ENCODE results near the gene SSX5. TPM values are rescaled to one million over a fixed set of nuclear protein-coding genes. Genes with fewer than 3 reads are reported as not detected.
"Not testable (repeated sequence)": the region's sequence is repeated elsewhere in the genome, so short reads cannot be mapped to it uniquely, and the experiment has no call there.

Gene SSX5, protein sequence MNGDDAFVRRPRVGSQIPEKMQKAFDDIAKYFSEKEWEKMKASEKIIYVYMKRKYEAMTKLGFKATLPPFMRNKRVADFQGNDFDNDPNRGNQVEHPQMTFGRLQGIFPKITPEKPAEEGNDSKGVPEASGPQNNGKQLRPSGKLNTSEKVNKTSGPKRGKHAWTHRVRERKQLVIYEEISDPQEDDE
- 0.26 TPM in 1 of 2 replicates, not detected in the other for total RNA-seq (2014; rRNA removed; shearing (Covaris generic); ENCODE audit: low replicate concordance)

DNA sequence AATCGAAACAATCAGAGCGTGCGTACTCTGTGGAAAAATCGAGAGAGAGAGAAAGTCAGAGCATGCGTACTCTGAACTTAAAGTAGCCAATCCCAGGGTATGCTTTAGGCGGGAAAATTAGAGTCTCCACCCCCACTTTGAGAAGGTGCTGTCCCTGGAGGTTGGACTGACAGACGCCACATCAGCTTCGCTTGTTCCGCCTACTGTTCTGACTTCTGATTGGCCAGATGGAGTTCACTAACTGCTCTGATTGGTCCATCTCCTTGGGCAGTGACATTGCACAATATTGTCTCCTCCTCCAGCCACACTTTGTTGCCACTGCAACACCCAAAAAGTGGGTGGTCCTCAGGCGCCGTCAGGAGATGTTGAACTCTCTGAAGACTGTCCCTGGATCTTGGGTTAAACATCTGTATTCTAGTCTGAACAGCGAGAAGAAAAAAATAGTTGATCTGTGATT is at the start of gene SSX5:
Gene SSX5 (minus strand): TSS at position 51 of the 457 bp plus-strand sequence. CDS start 1,437 bp downstream, outside the sequence.
- DNase-seq (ENCODE audit: low read depth): no peak
- in situ Hi-C loops (cut with HindIII; ENCODE audit: low pct_unique_long_range_greater_than_20kb, low sequenced_read_pairs): no loop called here

DNA sequence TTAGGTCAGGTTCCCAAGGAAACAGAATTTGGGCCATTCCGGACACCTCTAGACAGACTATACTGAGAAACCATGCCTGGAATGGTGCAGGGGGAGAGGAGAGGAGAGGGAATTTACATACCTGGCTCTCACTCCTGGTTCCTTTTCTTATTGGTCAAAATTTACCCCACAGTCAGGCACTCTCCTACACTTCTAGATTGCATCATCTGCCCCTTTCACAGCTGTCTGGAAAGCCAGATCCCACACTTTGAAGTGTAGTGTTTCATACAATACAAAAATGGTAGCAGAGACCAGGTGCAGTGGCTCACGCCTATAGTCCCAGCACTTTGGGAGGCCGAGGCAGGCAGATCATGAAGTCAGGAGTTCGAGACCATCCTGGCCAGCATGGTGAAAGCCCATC is 27.6 kb upstream of the SSX5 start:
- DNase-seq (ENCODE audit: low read depth); in situ Hi-C loops (cut with HindIII; ENCODE audit: low pct_unique_long_range_greater_than_20kb, low sequenced_read_pairs): not testable (repeated sequence)

DNA sequence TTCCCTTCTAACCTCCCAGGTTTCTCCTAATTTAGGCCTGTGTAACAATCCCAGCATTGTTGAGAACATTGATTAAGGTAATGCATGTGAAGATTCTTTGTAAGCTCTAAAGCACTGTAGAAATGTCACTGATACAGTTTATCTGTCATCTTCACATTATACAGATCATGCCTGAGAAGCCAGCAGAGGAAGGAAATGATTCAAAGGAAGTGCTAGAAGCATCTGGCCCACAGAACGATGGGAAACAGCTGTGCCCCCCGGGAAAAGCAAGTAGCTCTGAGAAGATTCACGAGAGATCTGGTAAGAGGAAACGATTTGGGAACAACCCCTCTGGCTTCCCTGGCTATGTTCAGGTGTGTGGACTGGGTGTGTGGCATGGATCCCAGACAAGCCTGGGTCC is 17.7 kb upstream of the SSX5 start:
- in situ Hi-C loops (cut with HindIII; ENCODE audit: low pct_unique_long_range_greater_than_20kb, low sequenced_read_pairs); DNase-seq (ENCODE audit: low read depth): not testable (repeated sequence)

DNA sequence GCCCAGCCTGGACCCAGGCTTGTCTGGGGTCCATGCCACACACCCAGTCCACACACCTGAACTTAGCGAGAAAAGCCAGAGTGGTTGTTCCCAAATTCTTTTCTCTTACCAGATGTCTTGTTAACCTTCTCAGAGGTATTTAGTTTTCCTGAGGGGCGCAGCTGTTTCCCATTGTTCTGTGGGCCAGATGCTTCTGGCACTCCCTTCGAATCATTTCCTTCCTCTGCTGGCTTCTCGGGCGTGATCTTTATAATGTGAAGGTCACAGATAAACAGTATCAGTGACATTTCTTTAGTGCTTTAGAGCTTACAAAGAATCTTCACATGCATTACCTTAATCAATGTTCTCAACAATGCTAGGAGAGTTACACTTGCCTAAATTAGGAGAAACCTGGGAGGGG is 6.6 kb downstream of the SSX5 start:
- DNase-seq (ENCODE audit: low read depth); in situ Hi-C loops (cut with HindIII; ENCODE audit: low pct_unique_long_range_greater_than_20kb, low sequenced_read_pairs): not testable (repeated sequence)

DNA sequence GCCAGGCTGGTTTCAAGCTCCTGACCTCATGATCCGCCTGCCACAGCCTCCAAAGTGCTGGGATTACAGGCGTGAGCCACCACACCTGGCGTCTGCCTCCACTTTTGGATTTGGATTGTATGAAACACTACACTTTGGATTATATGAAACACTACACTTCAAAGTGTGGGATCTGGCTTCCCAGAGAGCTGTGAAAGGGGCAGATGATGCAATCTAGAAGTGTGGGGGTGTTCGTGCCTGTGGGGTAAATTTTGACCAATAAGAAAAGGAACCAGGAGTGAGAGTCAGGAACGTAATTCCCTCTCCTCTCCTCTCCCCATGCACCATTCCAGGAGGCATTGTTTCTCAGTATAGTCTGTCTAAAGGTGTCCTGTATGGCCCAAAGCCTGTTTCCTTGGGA is 14.7 kb downstream of the SSX5 start:
- in situ Hi-C loops (cut with HindIII; ENCODE audit: low pct_unique_long_range_greater_than_20kb, low sequenced_read_pairs); DNase-seq (ENCODE audit: low read depth): not testable (repeated sequence)

DNA sequence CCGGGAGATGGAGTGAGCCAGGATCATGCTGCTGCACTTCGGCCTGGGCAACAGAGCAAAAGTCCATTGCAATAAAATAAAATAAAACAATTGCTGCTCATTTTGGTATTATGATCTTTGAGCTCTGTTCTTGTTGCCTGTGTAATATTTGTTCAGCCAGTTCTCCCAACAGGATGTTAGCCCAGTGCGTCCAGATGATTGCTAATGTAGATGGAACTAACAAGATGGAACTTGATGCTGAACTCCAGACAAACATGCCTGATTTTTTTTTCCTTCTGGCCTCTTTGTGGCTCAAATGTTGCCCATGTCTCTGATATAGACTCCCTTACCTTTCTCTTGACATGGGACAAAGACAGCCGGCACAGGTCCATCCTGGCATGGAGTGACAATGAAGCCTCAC is 15.8 kb downstream of the SSX5 start:
- DNase-seq (ENCODE audit: low read depth): no peak
- in situ Hi-C loops (cut with HindIII; ENCODE audit: low pct_unique_long_range_greater_than_20kb, low sequenced_read_pairs): no loop called here

DNA sequence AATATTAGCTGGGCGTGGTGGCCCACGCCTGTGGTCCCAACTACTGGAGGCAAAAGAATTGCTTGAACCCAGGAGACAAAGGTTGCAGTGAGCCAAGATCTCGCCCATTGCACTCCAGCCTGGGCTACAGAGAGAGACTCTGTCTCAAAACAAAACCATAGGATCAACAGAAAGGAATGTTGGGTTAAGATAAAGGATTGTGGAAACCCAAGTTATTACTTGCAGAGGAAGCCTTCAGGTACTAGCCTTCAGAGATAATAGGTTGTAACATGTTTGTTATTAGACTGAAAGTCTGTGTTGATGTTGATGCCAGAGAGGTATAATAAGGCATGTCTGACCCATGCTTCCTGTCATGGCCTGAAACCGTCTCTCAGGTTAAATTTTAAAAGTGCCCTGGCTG is 16.9 kb downstream of the SSX5 start:
- no peak for DNase-seq (ENCODE audit: low read depth)
- in situ Hi-C loops (cut with HindIII; ENCODE audit: low pct_unique_long_range_greater_than_20kb, low sequenced_read_pairs): no loop called here

DNA sequence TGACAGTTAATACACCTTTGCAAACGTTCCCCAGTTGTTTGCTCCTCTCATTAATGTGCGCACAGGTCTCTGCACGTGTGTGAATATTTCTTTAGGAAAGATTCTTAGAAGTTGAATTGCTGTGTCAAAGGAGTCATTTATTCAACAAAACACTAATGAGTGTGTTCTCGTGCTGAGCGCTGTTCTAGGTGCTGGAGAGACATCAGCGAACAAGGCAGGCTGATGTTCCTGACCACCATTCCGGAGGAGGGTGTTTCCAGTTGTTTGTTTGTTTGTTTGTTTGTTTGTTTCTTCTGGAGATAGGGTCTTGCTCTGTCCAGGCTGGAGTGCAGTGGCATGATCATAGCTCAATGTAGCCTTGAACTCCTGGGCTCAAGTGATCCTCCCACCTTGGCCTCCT is 30.3 kb downstream of the SSX5 start:
- DNase-seq (ENCODE audit: low read depth); in situ Hi-C loops (cut with HindIII; ENCODE audit: low pct_unique_long_range_greater_than_20kb, low sequenced_read_pairs): not testable (repeated sequence)

DNA sequence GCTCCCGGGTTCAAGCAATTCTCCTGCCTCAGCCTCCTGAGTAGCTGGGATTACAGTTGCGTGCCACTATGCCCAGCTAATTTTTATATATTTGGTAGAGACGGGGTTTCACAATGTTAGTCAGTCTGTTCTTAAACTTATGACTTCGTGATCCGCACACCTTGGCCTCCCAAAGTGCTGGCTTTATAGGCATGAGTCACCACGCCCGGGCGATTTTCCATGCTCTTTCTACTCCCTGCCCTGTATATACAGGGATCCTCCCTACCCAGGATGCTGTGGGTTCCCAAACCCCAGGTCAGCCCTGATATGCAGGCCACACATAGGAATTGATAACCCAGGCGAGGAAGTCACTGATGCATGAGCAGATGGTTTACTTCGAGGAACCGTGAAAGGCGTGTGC is 31.4 kb downstream of the SSX5 start:
- in situ Hi-C loops (cut with HindIII; ENCODE audit: low pct_unique_long_range_greater_than_20kb, low sequenced_read_pairs): no loop called here
- DNase-seq (ENCODE audit: low read depth): no peak

DNA sequence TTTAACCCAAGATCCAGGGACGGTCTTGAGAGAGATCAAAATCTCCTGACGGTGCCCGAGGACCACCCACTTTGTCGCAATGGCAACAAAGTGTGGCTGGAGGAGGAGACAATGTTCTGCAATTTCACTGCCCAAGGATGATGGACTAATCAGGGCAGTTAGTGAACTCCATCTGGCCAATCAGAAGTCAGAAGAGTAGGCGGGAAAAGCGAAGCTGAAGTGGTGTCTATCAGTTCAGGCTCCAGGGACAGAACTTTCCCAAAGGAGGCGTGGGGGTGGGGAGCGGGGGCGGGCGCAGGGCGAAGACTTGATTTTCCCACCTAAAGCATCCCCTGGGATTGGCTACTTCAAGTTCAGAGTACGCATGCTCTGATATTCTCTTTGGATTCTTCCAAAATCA is 40.6 kb downstream of the SSX5 start:
- no peak for DNase-seq (ENCODE audit: low read depth)
- in situ Hi-C loops (cut with HindIII; ENCODE audit: low pct_unique_long_range_greater_than_20kb, low sequenced_read_pairs): no loop called here

DNA sequence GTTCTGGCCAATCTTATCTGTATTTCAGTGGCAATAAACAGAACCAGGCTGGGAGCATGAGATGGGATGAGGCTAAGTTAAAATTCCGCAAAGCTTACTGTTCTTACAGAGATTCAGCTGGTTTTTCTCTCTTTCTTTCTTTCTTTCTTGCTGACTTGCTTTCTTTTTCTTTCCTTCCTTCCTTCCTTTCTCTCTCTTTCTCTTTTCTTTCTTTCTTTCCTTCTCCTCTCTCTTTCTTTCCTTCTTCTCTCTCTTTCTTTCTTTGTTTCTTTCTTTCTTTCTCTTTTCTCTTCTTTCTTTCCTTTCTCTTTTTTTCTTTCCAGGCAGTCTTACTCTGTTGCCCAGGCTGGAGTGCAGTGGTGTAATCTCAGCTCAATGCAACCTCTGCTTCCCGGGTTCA is 41.8 kb downstream of the SSX5 start:
- in situ Hi-C loops (cut with HindIII; ENCODE audit: low pct_unique_long_range_greater_than_20kb, low sequenced_read_pairs): no loop called here
- DNase-seq (ENCODE audit: low read depth): no peak

DNA sequence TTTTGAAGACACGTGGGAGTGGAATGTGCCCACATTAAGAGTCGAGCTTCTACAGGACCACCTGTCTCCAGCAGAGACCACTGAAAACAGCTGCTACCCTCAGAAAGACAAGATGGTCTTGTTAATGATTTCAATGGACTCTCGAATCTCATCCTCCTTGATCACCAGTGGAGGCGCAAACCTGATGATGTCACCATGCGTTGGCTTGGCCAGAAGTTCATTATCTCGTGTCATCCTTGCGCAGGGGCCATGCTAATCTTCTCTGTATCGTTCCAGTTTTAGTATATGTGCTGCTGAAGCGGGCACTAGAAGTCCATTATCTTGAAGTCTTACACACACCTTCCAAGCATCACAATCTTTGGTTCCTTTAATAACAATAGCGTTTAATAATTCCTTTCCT is 42.8 kb downstream of the SSX5 start:
- in situ Hi-C loops (cut with HindIII; ENCODE audit: low pct_unique_long_range_greater_than_20kb, low sequenced_read_pairs): no loop called here
- no peak for DNase-seq (ENCODE audit: low read depth)

DNA sequence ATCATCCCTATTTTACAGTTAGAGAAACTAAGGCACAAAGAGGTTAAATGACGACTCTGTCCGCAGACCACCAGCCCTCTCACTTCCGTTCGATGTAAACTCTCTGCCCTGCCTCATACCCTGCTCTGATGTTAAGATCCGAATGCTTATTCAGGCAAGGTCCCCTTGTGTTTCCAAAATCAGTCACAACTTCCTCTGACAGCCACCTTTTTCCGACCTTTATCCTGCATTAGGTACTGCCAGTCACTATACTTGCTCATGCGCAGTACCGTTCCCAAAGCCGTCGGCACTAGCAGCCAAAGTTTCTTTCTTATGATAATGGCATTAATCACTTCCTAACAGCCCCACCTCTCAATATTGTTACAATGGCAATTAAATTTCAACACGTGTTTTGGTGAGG is 53.9 kb downstream of the SSX5 start:
- in situ Hi-C loops (cut with HindIII; ENCODE audit: low pct_unique_long_range_greater_than_20kb, low sequenced_read_pairs); DNase-seq (ENCODE audit: low read depth): not testable (repeated sequence)

DNA sequence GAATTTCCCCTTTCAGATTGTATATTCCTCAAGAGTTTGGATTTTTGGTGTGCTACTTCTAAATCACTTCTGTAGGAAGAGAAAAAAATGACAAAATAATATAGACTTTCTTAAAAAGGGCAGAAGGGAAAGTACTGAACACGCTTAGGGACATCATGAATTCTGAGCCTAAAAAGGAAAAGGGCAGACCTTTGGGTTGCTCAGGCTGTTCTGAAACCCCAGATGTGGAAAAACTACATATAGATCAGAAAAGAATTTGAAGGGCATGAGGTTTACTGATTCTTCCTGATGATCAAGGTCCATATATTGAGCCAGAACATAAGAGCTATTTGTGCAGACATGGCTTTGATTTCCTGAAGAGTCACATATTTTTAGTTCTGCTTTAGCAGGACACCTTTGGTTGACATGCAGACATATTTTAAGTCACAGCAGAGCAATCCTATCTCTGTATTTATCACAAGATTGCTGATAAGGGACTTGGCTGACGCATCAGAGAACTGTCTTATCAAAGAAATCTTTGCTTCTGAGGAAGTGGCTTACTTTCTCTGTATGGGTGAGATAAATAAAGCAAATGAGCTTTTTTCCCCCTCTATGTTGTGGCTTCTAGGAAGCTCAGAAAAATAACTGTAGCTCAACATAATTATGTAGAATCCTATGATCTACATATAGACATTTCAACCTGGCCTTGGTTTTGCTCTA is 54.6 kb downstream of the SSX5 start:
- DNase-seq (ENCODE audit: low read depth); in situ Hi-C loops (cut with HindIII; ENCODE audit: low pct_unique_long_range_greater_than_20kb, low sequenced_read_pairs): not testable (repeated sequence)

DNA sequence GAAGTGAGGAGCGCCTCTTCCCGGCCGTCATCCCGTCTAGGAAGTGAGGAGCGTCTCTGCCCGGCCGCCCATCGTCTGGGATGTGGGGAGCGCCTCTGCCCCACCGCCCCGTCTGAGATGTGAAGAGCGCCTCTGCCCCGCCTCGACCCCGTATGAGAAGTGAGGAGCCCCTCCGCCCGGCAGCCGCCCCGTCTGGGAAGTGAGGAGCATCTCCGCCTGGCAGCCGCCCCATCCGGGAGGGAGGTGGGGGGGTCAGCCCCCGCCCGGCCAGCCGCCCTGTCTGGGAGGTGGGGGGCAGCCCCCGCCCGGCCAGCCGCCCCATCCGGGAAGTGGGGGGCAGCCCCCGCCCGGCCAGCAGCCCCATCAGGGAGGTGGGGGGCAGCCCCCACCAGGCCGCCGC is 57.5 kb downstream of the SSX5 start:
- in situ Hi-C loops (cut with HindIII; ENCODE audit: low pct_unique_long_range_greater_than_20kb, low sequenced_read_pairs); DNase-seq (ENCODE audit: low read depth): not testable (repeated sequence)

Other genes starting within 250 kb of the SSX5 start
- 6.5 and 9.6 TPM in 2 replicates for gene ZNF182, start 192.8 kb downstream of the SSX5 start, total RNA-seq (2014; rRNA removed; shearing (Covaris generic); ENCODE audit: low replicate concordance)
- not detected in 2 replicates for gene SPACA5, start 189.8 kb downstream of the SSX5 start, total RNA-seq (2014; rRNA removed; shearing (Covaris generic); ENCODE audit: low replicate concordance)
- gene ZNF630, start 125.2 kb downstream of the SSX5 start, total RNA-seq (2014; rRNA removed; shearing (Covaris generic); ENCODE audit: low replicate concordance): 4.5 and 21.3 TPM in 2 replicates
- gene SPACA5B, start 66.2 kb downstream of the SSX5 start, total RNA-seq (2014; rRNA removed; shearing (Covaris generic); ENCODE audit: low replicate concordance): not detected in 2 replicates
- gene SSX1, start 58.6 kb upstream of the SSX5 start, total RNA-seq (2014; rRNA removed; shearing (Covaris generic); ENCODE audit: low replicate concordance): 0.51 and 1.2 TPM in 2 replicates
- gene SSX3, start 159.9 kb upstream of the SSX5 start, total RNA-seq (2014; rRNA removed; shearing (Covaris generic); ENCODE audit: low replicate concordance): not detected in 2 replicates
- gene SSX4, start 186.7 kb upstream of the SSX5 start, total RNA-seq (2014; rRNA removed; shearing (Covaris generic); ENCODE audit: low replicate concordance): not detected in 2 replicates
- gene SSX4B, start 215.2 kb upstream of the SSX5 start, total RNA-seq (2014; rRNA removed; shearing (Covaris generic); ENCODE audit: low replicate concordance): not detected in 2 replicates